GM18861 (cell line): ENCODE results near the gene TSGA10.

Experiments used
- ATAC-seq: cut with Tn5 transposase; IDR thresholded peaks from one replicate; pipeline ENCODE4 v1.9.1; 2021; ENCODE audit not compliant: unreplicated experiment

The TSGA10 gene

GRCh38 chr2:98948956-98949739, 205.6 kb downstream of the TSGA10 start:
- no peak for ATAC-seq

DNA sequence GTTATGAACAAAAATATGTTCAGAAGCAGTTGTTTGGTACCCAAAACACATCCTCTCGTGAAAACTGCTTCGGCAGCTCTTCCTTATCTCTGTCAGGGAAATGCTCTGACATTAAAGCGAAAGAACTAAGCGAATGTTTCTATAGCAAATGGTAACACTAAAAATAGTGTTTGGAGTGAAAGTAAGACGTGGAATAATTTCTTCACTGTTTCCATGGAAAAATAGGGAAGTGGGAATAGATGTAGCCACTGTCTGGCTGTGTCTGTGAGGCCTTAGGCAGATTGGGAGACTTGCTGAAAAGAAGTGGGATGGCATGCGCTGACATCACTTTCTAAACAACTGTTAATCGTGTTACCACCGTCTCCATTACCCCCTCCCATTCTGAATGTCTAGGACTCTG, 207.2 kb downstream of the TSGA10 start:
- ATAC-seq = no peak
